K562 (cell line): ENCODE data around the gene FKBP7. TPM values are rescaled to one million over a fixed set of nuclear protein-coding genes. Genes with fewer than 3 reads are reported as not detected.

Experiments used
- CBX1 ChIP-seq: sonication (generic); IDR thresholded peaks from 2 replicates; pipeline ENCODE4 v1.6.1; 2016; ENCODE audit warnings: antibody characterized with exemption, low read depth, mild to moderate bottlenecking
- ETS1 ChIP-seq: conservative IDR thresholded peaks from 2 replicates; pipeline ENCODE4 v1.6.1; 2011; ENCODE audit warnings: low read depth, mild to moderate bottlenecking, low read length; ENCODE audit not compliant: control insufficient read depth
- FOXA1 ChIP-seq: fragments of 450-650 bp; IDR thresholded peaks from 2 replicates; pipeline ENCODE4 v1.6.1; 2016; ENCODE audit warnings: mild to moderate bottlenecking, borderline replicate concordance
- FOXM1 ChIP-seq, 2 experiments: fragments of 450-650 bp in 1 of 2; sonication (generic) in 1 of 2; formaldehyde crosslinking in 1 of 2; IDR thresholded peaks; 2 replicates each; pipeline versions ENCODE4 v1.6.1 to v1.9.0; 2017 to 2022; ENCODE audit warnings: low read depth in 2 of 2, mild to moderate bottlenecking in 2 of 2, missing genetic modification reagents in 1 of 2, moderate library complexity in 1 of 2
- FOXP1 ChIP-seq: sonication (generic); formaldehyde crosslinking; IDR thresholded peaks from 2 replicates; pipeline ENCODE4 v1.8.0; 2022; ENCODE audit warnings: mild to moderate bottlenecking, missing genetic modification reagents
- FUS ChIP-seq: fragments of 200-400 bp; formaldehyde crosslinking; optimal IDR thresholded peaks from 2 replicates; pipeline ENCODE3; 2017; ENCODE audit warnings: low read depth, low read length
- GABPB1 ChIP-seq: sonication (generic); formaldehyde crosslinking; IDR thresholded peaks from 2 replicates; pipeline ENCODE4 v1.8.0; 2022; ENCODE audit warnings: mild to moderate bottlenecking, missing genetic modification reagents
- HDAC2 ChIP-seq: fragments of 450-650 bp; IDR thresholded peaks from 2 replicates; pipeline ENCODE4 v1.6.1; 2016; ENCODE audit warnings: mild to moderate bottlenecking
- ILK ChIP-seq: fragments of 450-650 bp; IDR thresholded peaks from 2 replicates; pipeline ENCODE4 v1.6.1; 2016; ENCODE audit warnings: missing genetic modification characterization, low read depth, mild to moderate bottlenecking, missing compliant biosample characterization, moderate library complexity, borderline replicate concordance
- KLF16 ChIP-seq: IDR thresholded peaks from 2 replicates; pipeline ENCODE4 v1.6.1; 2016; ENCODE audit warnings: antibody characterized with exemption
- MYNN ChIP-seq, 2 experiments: sonication (generic); formaldehyde crosslinking in 1 of 2; IDR thresholded peaks; 2 replicates each; pipeline versions ENCODE4 v1.5.0 to v1.6.1; 2016 to 2020; ENCODE audit warnings: antibody characterized with exemption in 1 of 2, missing genetic modification reagents in 1 of 2
- NFATC3 ChIP-seq: fragments of 450-650 bp; IDR thresholded peaks from 2 replicates; pipeline ENCODE4 v1.6.1; 2017; ENCODE audit warnings: mild to moderate bottlenecking
- NUFIP1 ChIP-seq: fragments of 450-650 bp; IDR thresholded peaks from 2 replicates; pipeline ENCODE4 v1.6.1; 2018; ENCODE audit not compliant: partially characterized antibody
- RHOXF2B ChIP-seq: fragments of 250-450 bp; sonication (Bioruptor Pico); conservative IDR thresholded peaks from 2 replicates; pipeline ENCODE4 v1.5.1; 2021
- TBL1XR1 ChIP-seq, 2 experiments: IDR thresholded peaks; 2 replicates each; pipeline ENCODE4 v1.6.1; 2012; ENCODE audit warnings: improper control_type of control experiment in 2 of 2, low read length in 2 of 2, mild to moderate bottlenecking in 1 of 2
- TFAM ChIP-seq: fragments of 250-450 bp; sonication (Bioruptor Pico); conservative IDR thresholded peaks from 2 replicates; pipeline ENCODE4 v1.5.0; 2021; ENCODE audit warnings: mild to moderate bottlenecking, moderate library complexity
- THRAP3 ChIP-seq: fragments of 450-650 bp; IDR thresholded peaks from 2 replicates; pipeline ENCODE4 v1.6.1; 2016; ENCODE audit warnings: mild to moderate bottlenecking, inconsistent platforms, borderline replicate concordance
- ZFP91 ChIP-seq: sonication (generic); formaldehyde crosslinking; IDR thresholded peaks from 2 replicates; pipeline ENCODE4 v1.8.0; 2022; ENCODE audit warnings: mild to moderate bottlenecking, missing genetic modification reagents
- ZFPM2 ChIP-seq: fragments of 250-450 bp; sonication (Bioruptor Pico); IDR thresholded peaks from 2 replicates; pipeline ENCODE4 v1.5.1; 2022; ENCODE audit warnings: mild to moderate bottlenecking
- ZNF146 ChIP-seq: IDR thresholded peaks from one replicate; pipeline ENCODE4 v1.6.1; 2018; ENCODE audit warnings: missing compliant biosample characterization; ENCODE audit not compliant: unreplicated experiment
- ZNF282 ChIP-seq: sonication (generic); formaldehyde crosslinking; IDR thresholded peaks from 2 replicates; pipeline ENCODE4 v1.8.1; 2023; ENCODE audit warnings: missing genetic modification reagents
- ZNF764 ChIP-seq: fragments of 250-450 bp; sonication (Bioruptor Pico); IDR thresholded peaks from 2 replicates; pipeline ENCODE4 v1.4.0; 2020; ENCODE audit warnings: low read depth, mild to moderate bottlenecking, moderate library complexity
- ZNF830 ChIP-seq: fragments of 250-450 bp; sonication (Bioruptor Pico); IDR thresholded peaks from 2 replicates; pipeline ENCODE4 v1.5.0; 2021; ENCODE audit warnings: mild to moderate bottlenecking
- ZSCAN32 ChIP-seq: fragments of 450-650 bp; formaldehyde crosslinking; IDR thresholded peaks from 2 replicates; pipeline ENCODE4 v1.4.0; 2020; ENCODE audit warnings: mild to moderate bottlenecking, moderate library complexity
- polyA plus RNA-seq, 8 experiments: library from polyadenylated mRNA; depleted of rRNA in 4 of 8; stranded (reverse) in 5 of 8; unstranded in 3 of 8; fragments of >200 nt; fragmentation: Nextera tagmentation in 2 of 8; fragmentation: Illumina TruSeq in 1 of 8; extraction: Ambion mirVana in 2 of 8; extraction: Trizol in 1 of 8; gene quantifications; 2 replicates each; pipeline versions ENCODE4 v1.2.1 to v1.2.3, GENCODE V29; 2011 to 2014; ENCODE audit warnings: inconsistent platforms in 1 of 8, missing spikeins in 1 of 8
- total RNA-seq, 7 experiments: library from RNA; depleted of rRNA in 6 of 7; stranded (reverse); fragments of >200 nt in 6 of 7; fragmentation: Illumina TruSeq in 2 of 7; extraction: Trizol in 2 of 7; gene quantifications; 2 replicates each; pipeline versions ENCODE4 v1.2.1 to v1.2.3, GENCODE V29; 2011 to 2021; ENCODE audit warnings: low replicate concordance in 1 of 7
- TF ChIP-seq, protein P1 (sequence below): sonication (generic); IDR thresholded peaks from 2 replicates; pipeline ENCODE4 v1.6.1; 2016
- TF ChIP-seq, protein P2 (sequence below): sonication (generic); formaldehyde crosslinking; IDR thresholded peaks from 2 replicates; pipeline ENCODE4 v1.9.0; 2022; ENCODE audit warnings: mild to moderate bottlenecking, missing genetic modification reagents

Gene FKBP7
- total and polyA plus RNA-seq, 9 of the 15 experiments (the other 6 are each of a cell fraction or from before 2014, with no cell fraction given): 6.1 to 23.2 (median 19.0) TPM

DNA sequence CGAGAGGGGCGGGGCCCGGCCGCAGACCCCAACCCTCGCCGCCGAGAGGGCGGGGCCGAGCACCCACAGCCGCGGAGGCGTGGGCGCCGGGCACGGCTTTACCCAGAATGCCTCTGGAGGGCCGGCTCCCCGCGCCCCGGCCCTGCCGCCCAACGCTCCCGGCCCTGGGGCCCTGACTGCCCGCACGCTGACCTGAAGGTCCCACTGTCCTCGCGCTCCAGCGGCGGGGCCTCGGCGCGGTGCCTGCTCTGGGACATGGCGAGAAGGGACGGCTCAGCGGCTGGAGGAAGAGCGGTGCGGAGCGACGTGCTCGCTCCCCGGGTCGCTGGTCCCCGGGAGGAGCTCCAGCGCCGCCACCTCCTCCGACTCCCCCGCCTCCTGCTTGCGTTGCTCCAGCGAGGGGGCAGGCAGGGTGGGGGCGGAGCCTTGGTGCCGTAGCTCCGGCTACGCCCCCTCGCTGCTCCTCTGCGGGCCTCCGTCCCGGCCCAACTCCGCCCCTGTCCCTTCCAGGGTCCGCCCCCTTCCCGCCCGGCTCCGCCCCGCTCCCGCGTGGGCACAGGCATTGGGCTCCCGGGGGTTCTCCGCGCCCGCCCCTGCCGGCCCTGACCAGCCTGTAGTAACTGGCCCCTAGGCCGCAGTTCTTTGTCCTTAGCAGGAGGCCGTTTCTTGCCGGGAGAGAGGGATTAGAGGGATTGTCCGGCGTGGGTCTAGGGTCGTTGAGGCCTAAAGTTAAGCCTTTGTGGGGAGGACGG lies 27.4 kb downstream of the FKBP7 start, which contains the start of the genes PJVK and PRKRA (continued):
- TF ChIP-seq TBL1XR1 (IDR thresholded peaks at IDR 0.05; ENCODE audit: low read length in 2 of 2): peak in 1 of 2 experiments; percentile 18; a peak in 1 of 4 replicates
- 0 out of 2 replicates have a peak, but pooled peaks have one; percentile 20 for TF ChIP-seq FOXP1 (CRISPR knock-in tag)
- no peak for TF ChIP-seq RHOXF2B (CRISPR knock-in tag)
- TF ChIP-seq FOXA1: no peak
- TF ChIP-seq, protein P1, sequence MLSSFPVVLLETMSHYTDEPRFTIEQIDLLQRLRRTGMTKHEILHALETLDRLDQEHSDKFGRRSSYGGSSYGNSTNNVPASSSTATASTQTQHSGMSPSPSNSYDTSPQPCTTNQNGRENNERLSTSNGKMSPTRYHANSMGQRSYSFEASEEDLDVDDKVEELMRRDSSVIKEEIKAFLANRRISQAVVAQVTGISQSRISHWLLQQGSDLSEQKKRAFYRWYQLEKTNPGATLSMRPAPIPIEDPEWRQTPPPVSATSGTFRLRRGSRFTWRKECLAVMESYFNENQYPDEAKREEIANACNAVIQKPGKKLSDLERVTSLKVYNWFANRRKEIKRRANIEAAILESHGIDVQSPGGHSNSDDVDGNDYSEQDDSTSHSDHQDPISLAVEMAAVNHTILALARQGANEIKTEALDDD: no peak
- peak; percentile 57; the same call in 1 of the 2 replicates for TF ChIP-seq ZFP91 (CRISPR knock-in tag)
- no peak for TF ChIP-seq FOXM1 (IDR thresholded peaks at IDR 0.05; ENCODE audit: low read depth)
- TF ChIP-seq FOXM1 (CRISPR knock-in tag; IDR thresholded peaks at IDR 0.05; ENCODE audit: low read depth): peak; percentile 87; the same call in 1 of the 2 replicates
- TF ChIP-seq GABPB1 (CRISPR knock-in tag): peak; percentile 86
- TF ChIP-seq ZSCAN32: no peak
- peak; percentile 62; the same call in 1 of the 2 replicates for TF ChIP-seq ETS1
- no peak for TF ChIP-seq ZNF764 (CRISPR knock-in tag)
- peak; percentile 68; the same call in 1 of the 2 replicates for TF ChIP-seq MYNN (IDR thresholded peaks at IDR 0.05)
- TF ChIP-seq MYNN (CRISPR knock-in tag; IDR thresholded peaks at IDR 0.05): no peak
- TF ChIP-seq ZNF282 (CRISPR knock-in tag): no peak
- TF ChIP-seq NUFIP1: no peak
- no peak for TF ChIP-seq NFATC3
- TF ChIP-seq, protein P2, sequence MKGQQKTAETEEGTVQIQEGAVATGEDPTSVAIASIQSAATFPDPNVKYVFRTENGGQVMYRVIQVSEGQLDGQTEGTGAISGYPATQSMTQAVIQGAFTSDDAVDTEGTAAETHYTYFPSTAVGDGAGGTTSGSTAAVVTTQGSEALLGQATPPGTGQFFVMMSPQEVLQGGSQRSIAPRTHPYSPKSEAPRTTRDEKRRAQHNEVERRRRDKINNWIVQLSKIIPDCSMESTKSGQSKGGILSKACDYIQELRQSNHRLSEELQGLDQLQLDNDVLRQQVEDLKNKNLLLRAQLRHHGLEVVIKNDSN (CRISPR knock-in tag): no peak
- no peak for TF ChIP-seq ZNF830
- no peak for TF ChIP-seq ILK (tag)
- peak; percentile 14; the same call in 1 of the 2 replicates for TF ChIP-seq KLF16
- no peak for TF ChIP-seq FUS
- peak; percentile 83; the same call in 1 of the 2 replicates for TF ChIP-seq CBX1
- TF ChIP-seq HDAC2: no peak
- no peak for TF ChIP-seq THRAP3
- TF ChIP-seq ZNF146 (CRISPR knock-in tag): no peak
- TF ChIP-seq TFAM: no peak
- no peak for TF ChIP-seq ZFPM2 (CRISPR knock-in tag)
